T-helper 1 cell treated with Interleukin-12 subunit alpha and Interleukin-12 subunit beta and Interleukin-4 antibody, amounts not matched to agents 30 μg/mL and 1 μg/mL, for 36 hours (primary cell): ENCODE data around the gene FIBIN.

Experiments used
- H3K27ac Mint-ChIP-seq: one replicate; pipeline ENCODE4 v1.8.0; 2021; ENCODE audit warnings: mild to moderate bottlenecking, mixed read lengths
- H3K27me3 Mint-ChIP-seq: one replicate; pipeline ENCODE4 v1.8.0; 2021; ENCODE audit warnings: low read depth, mixed read lengths
- H3K36me3 Mint-ChIP-seq: one replicate; pipeline ENCODE4 v1.8.0; 2021; ENCODE audit warnings: low read depth, mixed read lengths
- H3K4me1 Mint-ChIP-seq: one replicate; pipeline ENCODE4 v1.8.0; 2021; ENCODE audit warnings: low read depth, mixed read lengths
- H3K4me3 Mint-ChIP-seq: one replicate; pipeline ENCODE4 v1.8.0; 2021; ENCODE audit warnings: mild to moderate bottlenecking, moderate library complexity, mixed read lengths
- H3K9me3 Mint-ChIP-seq: one replicate; pipeline ENCODE4 v1.8.0; 2021; ENCODE audit warnings: mixed read lengths

The FIBIN gene

GRCh38 chr11:26993965-26994457 lies at the start of gene FIBIN:
Gene FIBIN, plus strand, starts transcription at chr11:26994112. Its CDS starts 415 bp downstream, at chr11:26994527.
- no peaks in the 10 kb centered on the region for H3K27me3 Mint-ChIP-seq
- no peaks in the 10 kb centered on the region for H3K36me3 Mint-ChIP-seq
- H3K4me1 Mint-ChIP-seq, result no peaks in the 10 kb centered on the region
- no peak within 1 kb of the TSS for H3K27ac Mint-ChIP-seq
- H3K9me3 Mint-ChIP-seq, result no peaks in the 10 kb centered on the region
- H3K4me3 Mint-ChIP-seq, result no peak within 1 kb of the TSS

GRCh38 chr11:26944866-26945664 lies 48.8 kb upstream of the FIBIN start:
- Mint-ChIP-seq H3K9me3 (peaks cover 16% of the 10 kb centered on the region), H3K4me3 (no peak overlapping the region), H3K27ac (no peak overlapping the region), H3K27me3 (no peaks in the 10 kb centered on the region), H3K36me3 (no peaks in the 10 kb centered on the region), H3K4me1 (no peaks in the 10 kb centered on the region)

- H3K36me3 Mint-ChIP-seq, result no peaks in the 10 kb centered on the region
- no peaks in the 10 kb centered on the region for H3K27me3 Mint-ChIP-seq
- H3K27ac Mint-ChIP-seq, result no peak overlapping the region
- H3K4me1 Mint-ChIP-seq, result no peaks in the 10 kb centered on the region
- no peak overlapping the region for H3K4me3 Mint-ChIP-seq
- peaks cover 13% of the 10 kb centered on the region for H3K9me3 Mint-ChIP-seq
Observed at GRCh38 chr11:26946257-26946716, 47.6 kb upstream of the FIBIN start.

- no peaks in the 10 kb centered on the region for H3K27me3 Mint-ChIP-seq
- H3K4me3 Mint-ChIP-seq, result no peak overlapping the region
- no peaks in the 10 kb centered on the region for H3K4me1 Mint-ChIP-seq
- H3K9me3 Mint-ChIP-seq, result peaks cover 13% of the 10 kb centered on the region
- H3K27ac Mint-ChIP-seq, result no peak overlapping the region
- H3K36me3 Mint-ChIP-seq, result no peaks in the 10 kb centered on the region
Observed at GRCh38 chr11:26947379-26947844, 46.5 kb upstream of the FIBIN start.

- Mint-ChIP-seq H3K27me3 (no peaks in the 10 kb centered on the region), H3K4me1 (no peaks in the 10 kb centered on the region), H3K4me3 (no peak overlapping the region), H3K27ac (no peak overlapping the region), H3K9me3 (peaks cover 13% of the 10 kb centered on the region), H3K36me3 (no peaks in the 10 kb centered on the region)
Observed at GRCh38 chr11:26947904-26948639, 45.8 kb upstream of the FIBIN start.

- Mint-ChIP-seq H3K4me1 (no peaks in the 10 kb centered on the region), H3K4me3 (no peak overlapping the region), H3K27ac (no peak overlapping the region), H3K9me3 (peaks cover 13% of the 10 kb centered on the region), H3K36me3 (no peaks in the 10 kb centered on the region), H3K27me3 (no peaks in the 10 kb centered on the region)
Observed at GRCh38 chr11:26948881-26949280, 45.0 kb upstream of the FIBIN start.

- no peaks in the 10 kb centered on the region for H3K36me3 Mint-ChIP-seq
- no peaks in the 10 kb centered on the region for H3K4me1 Mint-ChIP-seq
- H3K4me3 Mint-ChIP-seq, result no peak overlapping the region
- peaks cover 13% of the 10 kb centered on the region for H3K9me3 Mint-ChIP-seq
- H3K27ac Mint-ChIP-seq, result no peak overlapping the region
- no peaks in the 10 kb centered on the region for H3K27me3 Mint-ChIP-seq
Observed at GRCh38 chr11:26949846-26950245, 44.1 kb upstream of the FIBIN start.

GRCh38 chr11:26950260-26950719 lies 43.6 kb upstream of the FIBIN start:
- H3K36me3 Mint-ChIP-seq, result no peaks in the 10 kb centered on the region
- H3K4me1 Mint-ChIP-seq, result no peaks in the 10 kb centered on the region
- H3K27ac Mint-ChIP-seq, result no peak overlapping the region
- peaks cover 13% of the 10 kb centered on the region for H3K9me3 Mint-ChIP-seq
- no peak overlapping the region for H3K4me3 Mint-ChIP-seq
- no peaks in the 10 kb centered on the region for H3K27me3 Mint-ChIP-seq

GRCh38 chr11:26951809-26952515 lies 42.0 kb upstream of the FIBIN start:
- H3K4me3 Mint-ChIP-seq, result no peak overlapping the region
- H3K4me1 Mint-ChIP-seq, result no peaks in the 10 kb centered on the region
- H3K9me3 Mint-ChIP-seq, result peaks cover 5% of the 10 kb centered on the region

GRCh38 chr11:26953770-26954392 lies 40.0 kb upstream of the FIBIN start:
- H3K36me3 Mint-ChIP-seq, result no peaks in the 10 kb centered on the region
- H3K4me1 Mint-ChIP-seq, result no peaks in the 10 kb centered on the region
- H3K27ac Mint-ChIP-seq, result no peak overlapping the region
- no peak overlapping the region for H3K4me3 Mint-ChIP-seq
- peaks cover 5% of the 10 kb centered on the region for H3K9me3 Mint-ChIP-seq
- no peaks in the 10 kb centered on the region for H3K27me3 Mint-ChIP-seq

More at GRCh38 chr11:26951809-26952515, 42.0 kb upstream of the FIBIN start:
- Mint-ChIP-seq H3K27me3 (no peaks in the 10 kb centered on the region), H3K36me3 (no peaks in the 10 kb centered on the region), H3K27ac (no peak overlapping the region)

GRCh38 chr11:26958005-26958701 lies 35.8 kb upstream of the FIBIN start:
- Mint-ChIP-seq H3K9me3 (peaks cover 4% of the 10 kb centered on the region), H3K27me3 (no peaks in the 10 kb centered on the region), H3K27ac (no peak overlapping the region), H3K4me1 (no peaks in the 10 kb centered on the region), H3K4me3 (no peak overlapping the region), H3K36me3 (no peaks in the 10 kb centered on the region)

- H3K36me3 Mint-ChIP-seq, result no peaks in the 10 kb centered on the region
- H3K4me3 Mint-ChIP-seq, result no peak overlapping the region
- H3K9me3 Mint-ChIP-seq, result peaks cover 4% of the 10 kb centered on the region
- no peaks in the 10 kb centered on the region for H3K27me3 Mint-ChIP-seq
- no peak overlapping the region for H3K27ac Mint-ChIP-seq
- H3K4me1 Mint-ChIP-seq, result no peaks in the 10 kb centered on the region
Observed at GRCh38 chr11:26958702-26959049, 35.2 kb upstream of the FIBIN start.

- H3K4me3 Mint-ChIP-seq, result no peak overlapping the region
- H3K27me3 Mint-ChIP-seq, result no peaks in the 10 kb centered on the region
- no peak overlapping the region for H3K27ac Mint-ChIP-seq
- peaks cover 4% of the 10 kb centered on the region for H3K9me3 Mint-ChIP-seq
- H3K4me1 Mint-ChIP-seq, result no peaks in the 10 kb centered on the region
- H3K36me3 Mint-ChIP-seq, result no peaks in the 10 kb centered on the region
Observed at GRCh38 chr11:26960281-26960680, 33.6 kb upstream of the FIBIN start.
